DMS79 treated with DMSO at 0.1 percent for 48 hours (cell line): ENCODE measurements around the gene FAR1.

Experiments
- DNase-seq: peaks from one replicate; lab custom pipeline; 2025; lab: John Stamatoyannopoulos, UW

The FAR1 gene

GRCh38 chr11:13669544-13670488 is 1.3 kb downstream of the FAR1 start:
- peak; percentile 26 for DNase-seq

GRCh38 chr11:13672576-13673210 is 4.2 kb downstream of the FAR1 start:
- no peak for DNase-seq

GRCh38 chr11:13674799-13675509 is 6.5 kb downstream of the FAR1 start:
- no peak for DNase-seq

GRCh38 chr11:13676576-13676975 is 8.1 kb downstream of the FAR1 start:
- DNase-seq: no peak

- DNase-seq: no peak
Measured at GRCh38 chr11:13679768-13680167, 11.3 kb downstream of the FAR1 start.

- DNase-seq: no peak
Measured at GRCh38 chr11:13680501-13681264, 12.2 kb downstream of the FAR1 start.

- DNase-seq: no peak
Measured at GRCh38 chr11:13681446-13681845, 13.0 kb downstream of the FAR1 start.

- DNase-seq: no peak
Measured at GRCh38 chr11:13682212-13682611, 13.7 kb downstream of the FAR1 start.

- DNase-seq: no peak
Measured at GRCh38 chr11:13685461-13686108, 17.1 kb downstream of the FAR1 start.

GRCh38 chr11:13686776-13687175 is 18.3 kb downstream of the FAR1 start:
- DNase-seq: no peak

- no peak for DNase-seq
Measured at GRCh38 chr11:13687271-13687670, 18.8 kb downstream of the FAR1 start.

GRCh38 chr11:13691286-13691899 is 22.9 kb downstream of the FAR1 start:
- no peak for DNase-seq

- DNase-seq: no peak
Measured at GRCh38 chr11:13692172-13692571, 23.7 kb downstream of the FAR1 start.

- no peak for DNase-seq
Measured at GRCh38 chr11:13694115-13694514, 25.6 kb downstream of the FAR1 start.

- no peak for DNase-seq
Measured at GRCh38 chr11:13695886-13696285, 27.4 kb downstream of the FAR1 start.

GRCh38 chr11:13697710-13698109 is 29.2 kb downstream of the FAR1 start:
- DNase-seq: no peak

- no peak for DNase-seq
Measured at GRCh38 chr11:13698132-13698531, 29.7 kb downstream of the FAR1 start.

- DNase-seq: no peak
Measured at GRCh38 chr11:13699041-13699440, 30.6 kb downstream of the FAR1 start.

GRCh38 chr11:13699870-13700269 is 31.4 kb downstream of the FAR1 start:
- DNase-seq: no peak

GRCh38 chr11:13701506-13701905 is 33.0 kb downstream of the FAR1 start:
- DNase-seq: no peak

GRCh38 chr11:13702071-13702470 is 33.6 kb downstream of the FAR1 start:
- DNase-seq: no peak
